GM12872 (cell line): ENCODE measurements around the gene TMEM220.

Source experiments
- TF ChIP-seq, protein P1 (sequence below): IDR thresholded peaks from 3 replicates; pipeline ENCODE4 v1.5.1; 2011; ENCODE audit warnings: low read depth, mild to moderate bottlenecking, low read length, moderate library complexity; ENCODE audit not compliant: insufficient read depth

The TMEM220 gene

DNA sequence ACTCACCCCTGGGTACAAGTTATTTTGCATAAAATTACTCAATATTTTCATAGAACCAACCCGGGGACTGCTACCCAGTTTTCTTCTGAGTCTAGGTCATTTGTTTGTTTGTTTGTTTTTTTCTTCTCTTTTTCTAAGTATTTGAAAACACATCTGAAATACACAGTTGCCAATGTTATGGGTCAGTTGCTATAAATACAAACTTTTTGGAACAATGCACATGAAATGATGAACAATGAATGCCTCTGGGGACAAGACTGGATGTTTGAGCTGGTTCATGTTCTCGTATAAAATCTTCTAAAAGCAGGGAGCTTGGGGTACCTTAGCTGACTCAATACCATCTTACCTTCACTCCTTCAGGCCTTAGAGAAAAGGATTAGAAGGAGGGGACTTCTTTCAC lies 43.6 kb upstream of the TMEM220 start:
- TF ChIP-seq, protein P1, sequence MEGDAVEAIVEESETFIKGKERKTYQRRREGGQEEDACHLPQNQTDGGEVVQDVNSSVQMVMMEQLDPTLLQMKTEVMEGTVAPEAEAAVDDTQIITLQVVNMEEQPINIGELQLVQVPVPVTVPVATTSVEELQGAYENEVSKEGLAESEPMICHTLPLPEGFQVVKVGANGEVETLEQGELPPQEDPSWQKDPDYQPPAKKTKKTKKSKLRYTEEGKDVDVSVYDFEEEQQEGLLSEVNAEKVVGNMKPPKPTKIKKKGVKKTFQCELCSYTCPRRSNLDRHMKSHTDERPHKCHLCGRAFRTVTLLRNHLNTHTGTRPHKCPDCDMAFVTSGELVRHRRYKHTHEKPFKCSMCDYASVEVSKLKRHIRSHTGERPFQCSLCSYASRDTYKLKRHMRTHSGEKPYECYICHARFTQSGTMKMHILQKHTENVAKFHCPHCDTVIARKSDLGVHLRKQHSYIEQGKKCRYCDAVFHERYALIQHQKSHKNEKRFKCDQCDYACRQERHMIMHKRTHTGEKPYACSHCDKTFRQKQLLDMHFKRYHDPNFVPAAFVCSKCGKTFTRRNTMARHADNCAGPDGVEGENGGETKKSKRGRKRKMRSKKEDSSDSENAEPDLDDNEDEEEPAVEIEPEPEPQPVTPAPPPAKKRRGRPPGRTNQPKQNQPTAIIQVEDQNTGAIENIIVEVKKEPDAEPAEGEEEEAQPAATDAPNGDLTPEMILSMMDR: no peak

DNA sequence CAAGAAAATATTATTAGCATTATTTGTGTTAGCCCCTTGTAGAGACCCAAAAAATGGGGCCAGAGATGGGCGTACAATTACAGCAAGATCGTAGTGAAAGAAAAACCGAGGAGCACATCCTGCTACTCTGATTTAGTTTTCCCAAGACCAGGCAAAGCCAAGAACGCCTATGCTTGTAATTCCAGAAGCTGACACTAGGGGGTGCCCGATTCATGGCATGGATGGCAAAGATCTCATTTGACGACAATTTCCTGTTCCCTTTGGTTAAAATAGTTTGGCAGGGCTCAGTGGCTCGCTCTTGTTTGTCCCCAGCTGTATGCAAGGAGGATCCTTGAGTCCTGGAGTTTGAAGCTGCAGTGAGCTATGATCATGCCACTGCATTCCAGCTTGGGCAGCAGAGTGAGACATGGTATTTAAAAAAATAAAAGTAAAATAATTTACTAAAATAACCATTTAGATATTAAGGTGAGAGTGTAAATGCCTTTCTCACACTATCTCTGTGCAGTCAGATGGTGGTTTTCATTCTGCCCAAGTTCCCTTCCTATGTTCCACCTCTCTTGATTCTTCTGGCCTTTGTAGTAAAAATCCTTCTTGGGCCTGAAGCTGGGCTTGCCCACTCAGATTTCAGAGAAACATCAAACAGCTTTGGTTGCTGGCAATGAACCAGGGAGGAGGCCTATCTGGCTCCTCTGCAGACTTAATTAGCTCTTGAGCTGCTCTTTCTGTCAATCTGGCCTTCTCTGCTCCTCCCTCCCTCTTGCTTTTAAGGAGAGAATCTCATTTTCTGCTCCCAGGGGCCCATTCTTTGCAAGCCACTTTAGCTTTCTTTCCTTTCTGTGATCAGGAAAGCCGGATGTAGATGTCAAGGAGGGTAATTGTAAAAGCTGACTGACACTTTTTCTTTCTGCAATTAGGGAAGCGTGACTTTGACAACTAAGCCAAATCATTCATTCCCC lies 42.9 kb upstream of the TMEM220 start:
- TF ChIP-seq, protein P1: peak; percentile 91

- TF ChIP-seq, protein P1: no peak
These were observed 41.3 kb upstream of the TMEM220 start for GRCh38 chr17:10771148-10771547.

- TF ChIP-seq, protein P1: no peak
These were observed 40.0 kb upstream of the TMEM220 start for GRCh38 chr17:10769840-10770239.

DNA sequence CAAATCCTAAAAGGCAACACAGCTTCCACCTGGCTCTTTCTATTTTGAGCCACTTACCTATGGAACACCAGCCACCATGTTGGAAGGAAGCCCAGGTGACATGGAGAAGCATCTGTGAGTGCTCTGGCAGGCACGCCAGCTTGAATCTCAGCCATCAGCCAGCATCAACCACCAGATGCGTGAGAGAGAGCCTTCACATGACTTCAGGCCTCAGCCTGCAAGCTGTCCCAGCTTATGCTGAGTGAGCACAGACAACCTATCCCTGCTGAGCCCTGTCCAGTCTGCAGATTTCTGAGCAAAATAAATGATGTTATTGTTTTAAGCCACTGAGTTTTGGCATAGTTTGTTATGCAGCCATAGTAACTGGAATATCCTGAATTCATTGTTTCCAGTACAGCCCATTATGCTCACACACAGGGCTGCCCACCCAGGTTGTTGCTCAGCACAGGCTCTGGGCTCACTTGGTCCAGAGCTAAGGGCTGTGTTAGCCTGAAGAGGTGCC lies 39.0 kb upstream of the TMEM220 start:
- TF ChIP-seq, protein P1: no peak

- TF ChIP-seq, protein P1: no peak
These were observed 37.4 kb upstream of the TMEM220 start for GRCh38 chr17:10767232-10767631.

DNA sequence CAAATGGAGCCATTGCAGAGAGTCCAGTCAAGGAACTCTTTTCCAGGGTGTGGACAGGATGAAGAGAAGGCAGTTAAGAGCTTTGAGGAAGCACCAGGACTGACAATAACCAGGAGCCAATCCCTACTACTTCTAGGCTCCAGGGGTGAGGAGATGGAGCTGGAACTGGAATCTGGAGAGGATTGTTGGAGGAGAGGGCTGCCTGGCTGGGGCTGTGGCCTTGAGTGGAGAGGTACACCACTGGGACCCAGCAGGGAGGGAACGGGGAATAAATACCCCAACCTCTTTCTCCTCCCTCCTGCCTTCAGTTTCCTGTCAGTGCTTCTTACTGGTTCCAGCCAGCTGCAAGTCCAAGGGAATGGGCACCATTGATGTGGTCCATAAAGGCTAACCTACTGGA lies 32.2 kb upstream of the TMEM220 start:
- TF ChIP-seq, protein P1: no peak
